AG09319 (cell line): ENCODE data around the gene TRIM49C.
"Not testable (repeated sequence)": the region's sequence is repeated elsewhere in the genome, so short reads cannot be mapped to it uniquely, and the experiment has no call there.

ENCODE experiments used
- DNase-seq: peaks from one replicate; pipeline ENCODE4 v3.0.0-alpha.2; 2010; ENCODE audit warnings: low read depth; ENCODE audit errors: extremely low read depth

TRIM49C gene

DNA sequence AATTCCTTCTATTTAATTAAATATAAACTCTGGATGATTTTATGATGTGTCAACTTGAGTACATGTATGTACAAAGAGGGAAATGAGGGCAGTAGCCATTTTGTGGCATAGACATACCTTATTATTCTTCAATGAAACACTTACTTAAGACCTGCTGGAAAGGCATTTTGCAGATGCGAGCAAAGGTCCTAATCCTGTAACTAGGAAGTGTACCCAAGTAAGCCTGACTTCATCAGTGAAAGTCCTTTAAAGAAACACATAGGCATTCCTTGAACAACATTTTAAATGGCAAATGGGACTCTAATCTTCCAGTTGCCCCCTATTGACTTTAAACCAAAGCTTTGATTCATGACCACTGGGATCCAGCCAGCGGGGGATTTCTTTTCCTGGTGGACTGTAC, at the start of gene TRIM49C:
TRIM49C (plus strand) TSS at position 301 of the 400 bp plus-strand sequence. CDS start 4,106 bp downstream, outside the sequence.
- DNase-seq = not testable (repeated sequence)

DNA sequence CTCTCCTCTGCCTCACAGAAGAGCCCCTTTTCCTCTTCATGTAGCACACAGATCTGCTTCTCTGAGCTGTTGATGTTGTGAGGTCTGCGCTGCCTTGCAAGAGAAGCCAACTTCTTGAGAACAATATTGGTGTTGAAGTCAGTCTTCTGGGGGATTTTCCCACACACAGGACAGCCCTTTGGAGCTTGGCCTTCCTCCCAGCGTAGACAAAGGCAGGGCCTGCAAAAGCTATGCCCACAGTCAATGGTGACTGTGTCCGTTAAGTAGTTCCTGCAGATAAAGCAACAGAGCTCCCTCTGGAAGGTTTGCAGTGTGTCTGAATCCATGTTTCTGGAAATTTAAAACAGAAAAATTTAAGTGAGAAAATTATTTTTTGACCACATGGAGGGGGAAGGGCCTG, 6.7 kb upstream of the TRIM49C start:
- not testable (repeated sequence) for DNase-seq

DNA sequence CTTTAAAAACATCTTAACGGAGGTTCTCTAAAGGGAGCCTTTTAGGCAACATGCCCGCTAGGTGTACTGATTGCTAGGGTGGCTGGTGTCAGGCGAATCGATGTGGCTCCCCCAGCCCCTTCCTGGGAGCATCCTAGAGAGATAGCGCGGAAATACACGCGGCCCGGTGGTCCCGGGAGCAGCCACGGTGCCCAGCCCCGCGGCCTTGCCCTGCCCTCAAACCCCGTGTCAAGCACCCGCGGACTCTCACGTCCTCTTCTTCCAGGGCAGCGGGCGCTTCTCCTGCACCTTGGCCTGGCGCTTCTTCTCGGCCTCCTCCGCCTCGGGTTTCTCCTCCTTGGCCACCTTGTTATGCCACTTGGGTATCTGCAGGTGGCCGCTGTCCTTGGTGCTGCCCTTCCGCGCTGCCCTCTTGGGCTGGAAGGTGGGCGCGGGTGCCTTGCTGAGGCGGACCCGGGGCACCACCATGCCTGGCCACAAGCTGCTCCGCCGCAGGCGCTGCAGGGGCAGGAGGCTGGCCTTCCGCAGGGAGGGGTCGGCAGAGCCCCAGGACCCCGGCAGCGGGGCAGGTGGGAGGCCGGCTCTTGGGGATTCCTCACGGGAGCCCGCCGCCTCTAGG, 20.8 kb downstream of the TRIM49C start:
- DNase-seq = not testable (repeated sequence)

- not testable (repeated sequence) for DNase-seq
Measured at GRCh38 chr11:90052311-90052710, 21.4 kb downstream of the TRIM49C start.

DNA sequence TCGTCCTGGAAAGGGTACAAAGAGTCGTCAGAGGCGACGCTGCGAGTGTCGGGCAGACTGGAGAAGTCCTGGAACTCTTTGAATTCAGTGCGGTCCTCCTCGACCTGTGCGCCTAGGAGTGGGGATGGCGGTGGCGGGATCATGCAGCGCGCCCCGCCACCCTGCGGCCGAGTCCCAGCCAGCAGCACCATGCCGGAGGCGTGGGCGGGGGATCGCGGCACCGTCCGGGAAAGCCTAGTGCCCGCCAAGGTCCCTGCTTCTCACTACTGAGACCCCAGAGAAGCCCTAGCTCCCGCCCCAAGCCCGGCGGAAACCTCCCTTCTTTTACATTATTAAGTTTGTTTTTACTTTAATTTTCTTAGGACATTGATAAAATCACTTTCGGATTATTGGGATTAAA, 22.6 kb downstream of the TRIM49C start:
- DNase-seq = not testable (repeated sequence)

GRCh38 chr11:90085650-90086049, 54.7 kb downstream of the TRIM49C start, which contains the start of gene UBTFL1:
TSS of gene UBTFL1 (plus strand) at chr11:90085950. CDS start at chr11:90085950, 0 bp downstream.
- DNase-seq = not testable (repeated sequence)

DNA sequence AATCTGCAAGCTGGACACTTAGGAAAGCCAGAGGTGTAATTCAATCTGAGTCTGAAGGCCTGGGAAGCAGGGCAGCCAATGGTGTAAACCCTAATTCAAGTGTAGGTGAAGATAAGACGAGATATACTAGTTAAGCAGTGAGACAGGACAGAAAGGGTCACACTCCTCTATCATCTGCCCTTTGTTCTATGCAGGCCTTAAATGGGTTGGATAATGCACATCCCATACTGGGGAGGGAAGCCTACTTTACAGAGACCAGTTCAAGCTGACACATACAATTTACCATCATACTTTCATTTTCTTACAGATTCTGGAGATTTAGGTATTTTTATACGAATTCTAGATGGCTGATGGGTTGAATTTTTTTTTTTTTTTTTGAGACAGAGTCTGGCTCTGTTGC, 57.8 kb downstream of the TRIM49C start:
- not testable (repeated sequence) for DNase-seq
